GM19025 (cell line): ENCODE results near the gene ALDH18A1.
"Not testable (repeated sequence)": the region's sequence is repeated elsewhere in the genome, so short reads cannot be mapped to it uniquely, and the experiment has no call there.

Source experiments
- ATAC-seq: cut with Tn5 transposase; IDR thresholded peaks from one replicate; pipeline ENCODE4 v1.9.1; 2021; ENCODE audit warnings: mild to moderate bottlenecking, low read depth, moderate library complexity; ENCODE audit not compliant: unreplicated experiment

The ALDH18A1 gene

DNA sequence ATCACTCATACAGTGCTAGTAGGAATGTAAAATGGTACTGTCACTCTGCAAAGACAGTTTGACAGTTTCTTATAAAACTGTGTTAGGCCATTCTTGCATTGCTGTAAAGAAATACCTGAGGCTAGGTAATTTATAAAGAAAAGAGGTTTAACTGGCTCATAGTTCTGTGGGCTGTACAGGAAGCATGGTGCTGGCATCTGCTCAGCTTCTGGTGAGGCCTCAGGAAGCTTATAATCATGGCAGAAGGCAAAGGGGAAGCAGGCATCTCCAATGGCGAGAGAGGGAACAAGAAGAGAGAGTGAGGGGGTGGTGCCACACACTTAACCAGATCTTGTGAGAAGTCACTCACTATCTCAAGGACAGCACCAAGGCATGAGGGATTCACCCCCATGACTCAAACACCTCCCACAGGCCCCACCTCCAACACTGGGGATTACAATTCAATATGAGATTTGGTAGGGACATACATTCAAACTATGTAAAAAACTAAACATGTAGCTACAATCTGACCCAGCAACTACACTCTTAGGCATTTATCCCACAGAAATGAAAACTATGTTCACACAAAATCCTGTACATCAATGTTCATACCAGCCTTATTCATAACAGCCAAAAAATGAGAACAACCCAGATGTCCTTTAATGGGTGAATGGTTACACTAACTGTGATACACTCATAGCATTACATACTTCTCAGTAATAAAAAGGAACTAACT is 5.0 kb downstream of the ALDH18A1 start:
- no peak for ATAC-seq

DNA sequence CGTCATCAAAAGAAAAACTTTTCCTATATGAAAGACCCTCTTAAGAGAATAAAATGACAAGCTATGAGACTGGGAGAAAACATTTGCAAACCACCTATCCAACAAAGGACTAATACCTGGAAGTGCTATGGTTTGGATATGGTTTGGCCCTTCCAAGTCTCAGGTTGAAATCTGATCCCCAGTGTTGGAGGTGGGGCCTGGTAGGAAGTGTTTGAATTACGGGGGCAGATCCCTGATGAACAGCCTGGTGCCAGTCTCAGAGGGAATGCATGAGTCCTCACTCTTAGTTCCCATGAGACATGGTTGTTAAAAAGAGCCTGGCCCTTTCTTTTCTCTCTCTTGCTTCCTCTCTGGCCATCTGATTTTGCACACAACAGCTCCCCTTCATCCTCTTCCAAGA is 6.3 kb downstream of the ALDH18A1 start:
- ATAC-seq, result no peak

DNA sequence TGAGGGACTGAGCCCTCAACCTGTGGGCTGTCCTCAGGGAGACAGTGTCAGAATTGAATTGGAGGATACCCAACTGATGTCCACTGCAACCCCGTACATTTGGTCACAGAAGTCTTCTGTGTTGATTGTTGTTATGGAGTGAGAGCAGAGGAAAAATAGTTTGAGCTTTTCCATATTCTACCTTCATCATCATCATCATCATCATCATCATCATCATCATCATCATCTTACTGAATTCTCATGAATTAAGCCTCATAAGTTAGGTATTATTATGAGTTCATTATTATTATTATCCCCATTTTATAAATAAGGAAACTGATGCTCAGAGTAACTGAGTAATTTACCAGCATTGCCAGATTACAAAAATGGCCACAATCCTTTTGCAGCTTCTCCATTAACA is 8.4 kb downstream of the ALDH18A1 start:
- no peak for ATAC-seq

DNA sequence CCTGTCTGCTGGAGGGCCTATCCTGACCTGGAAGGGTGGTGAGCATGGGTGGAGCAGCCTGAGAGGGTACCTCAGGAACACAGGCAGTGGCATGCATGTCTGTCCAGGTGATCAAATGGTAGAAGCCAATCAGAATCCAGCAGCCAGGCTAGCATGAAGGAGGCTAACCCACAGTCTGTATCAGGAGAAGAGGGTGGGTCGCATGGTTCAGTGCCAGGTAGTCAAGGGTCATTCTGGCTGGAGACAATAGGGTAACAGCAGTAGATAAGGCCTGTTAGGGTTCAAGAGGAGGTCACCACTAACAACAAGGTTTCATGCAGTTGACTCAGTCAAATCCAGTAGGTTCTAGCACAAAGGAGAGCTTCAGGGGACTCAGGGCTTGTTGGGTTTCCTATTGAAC is 10.4 kb downstream of the ALDH18A1 start:
- ATAC-seq, result no peak

DNA sequence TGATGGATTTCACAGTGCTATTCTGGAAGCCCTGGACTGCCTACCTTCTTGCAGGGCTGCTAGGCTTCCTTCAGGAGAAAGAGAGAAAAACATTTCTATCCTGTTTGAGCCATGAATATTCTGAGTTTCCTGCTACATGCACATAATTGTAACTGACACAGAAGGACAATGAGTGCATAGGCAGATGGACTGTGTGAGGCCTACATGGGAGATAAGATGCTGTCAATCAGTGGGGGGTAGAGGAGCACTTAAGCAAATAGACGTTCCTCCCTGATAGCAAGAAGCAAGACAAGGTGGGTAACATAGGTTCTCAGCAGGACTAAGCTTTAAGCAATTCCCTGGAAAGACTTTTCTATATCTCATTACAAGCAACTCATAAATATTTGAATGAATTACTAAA is 11.6 kb downstream of the ALDH18A1 start:
- no peak for ATAC-seq

DNA sequence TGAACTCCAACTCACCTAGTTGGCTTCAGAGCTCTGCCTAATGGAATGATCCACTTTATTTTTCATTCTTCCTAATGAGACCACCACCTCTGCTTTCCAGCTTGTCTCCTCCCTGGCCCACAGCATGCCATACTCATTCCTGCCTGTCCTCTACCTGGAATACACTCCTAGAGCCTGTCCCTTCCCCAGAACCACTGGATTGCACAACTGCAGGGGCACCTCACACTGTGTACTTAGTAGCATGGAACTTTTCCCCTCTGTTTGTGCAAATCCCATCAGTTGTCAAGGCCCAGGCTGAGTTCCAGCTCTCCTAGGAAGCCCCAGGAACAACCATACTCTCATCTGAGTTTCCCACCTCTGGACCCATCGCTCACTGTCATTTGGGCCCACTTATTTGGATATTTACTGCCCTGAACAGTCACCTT is 15.6 kb downstream of the ALDH18A1 start:
- no peak for ATAC-seq

DNA sequence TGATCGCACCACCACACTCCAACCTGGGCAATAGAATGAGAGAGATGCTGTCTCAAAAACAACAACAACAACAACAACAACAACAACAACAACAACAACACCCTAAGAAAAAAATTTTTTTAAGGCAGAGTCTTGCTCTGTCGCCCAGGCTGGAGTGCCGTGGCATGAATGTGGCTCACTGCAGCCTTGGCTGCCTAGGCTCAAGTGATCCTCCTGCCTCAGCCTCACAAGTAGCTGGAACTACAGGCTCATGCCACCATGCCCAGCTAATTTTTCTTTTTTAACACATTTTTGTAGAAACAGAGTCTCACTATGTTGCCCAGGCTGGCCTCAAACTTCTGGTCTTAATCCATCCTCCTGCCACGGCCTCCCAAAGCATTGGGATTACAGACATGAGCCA is 18.6 kb downstream of the ALDH18A1 start:
- no peak for ATAC-seq

DNA sequence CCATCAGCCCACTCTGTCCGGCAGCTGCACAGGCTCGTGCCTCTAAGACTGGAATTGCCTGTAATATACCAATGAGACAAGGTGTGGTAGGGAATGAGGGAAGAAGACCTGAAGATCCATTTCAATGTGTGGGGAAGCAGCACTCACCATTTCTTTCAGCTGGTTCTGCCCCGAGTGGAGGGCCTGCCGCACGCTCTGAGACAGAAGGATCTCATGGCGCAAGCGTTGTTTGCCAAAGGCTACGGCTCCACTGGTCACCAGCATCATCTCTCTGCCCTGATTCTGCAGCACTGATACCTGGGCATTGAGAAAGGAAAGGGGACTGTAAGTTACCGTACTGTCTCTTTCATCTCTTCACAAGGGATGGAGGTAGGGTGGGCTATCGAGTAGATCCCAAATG is 19.4 kb downstream of the ALDH18A1 start:
- no peak for ATAC-seq

DNA sequence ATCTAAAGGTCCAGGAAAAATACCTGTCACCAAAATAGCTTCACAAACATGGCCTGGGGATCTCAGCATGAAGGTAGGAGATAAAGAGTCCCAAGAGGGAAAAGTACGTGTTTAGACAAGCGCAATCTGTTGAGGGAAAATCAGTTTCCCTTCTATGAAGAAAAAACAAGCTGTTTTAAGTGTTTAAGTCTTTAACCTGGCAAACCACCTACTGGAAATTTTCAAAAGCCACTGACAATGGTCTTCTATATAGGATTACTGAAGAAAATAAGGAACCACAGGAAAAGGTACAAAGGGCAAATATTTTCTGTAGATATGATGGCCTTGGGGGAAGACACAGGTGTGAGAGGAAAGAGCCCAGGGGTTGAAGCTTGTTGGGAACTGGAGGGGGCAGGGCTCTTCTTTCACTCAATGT is 21.2 kb downstream of the ALDH18A1 start:
- no peak for ATAC-seq

DNA sequence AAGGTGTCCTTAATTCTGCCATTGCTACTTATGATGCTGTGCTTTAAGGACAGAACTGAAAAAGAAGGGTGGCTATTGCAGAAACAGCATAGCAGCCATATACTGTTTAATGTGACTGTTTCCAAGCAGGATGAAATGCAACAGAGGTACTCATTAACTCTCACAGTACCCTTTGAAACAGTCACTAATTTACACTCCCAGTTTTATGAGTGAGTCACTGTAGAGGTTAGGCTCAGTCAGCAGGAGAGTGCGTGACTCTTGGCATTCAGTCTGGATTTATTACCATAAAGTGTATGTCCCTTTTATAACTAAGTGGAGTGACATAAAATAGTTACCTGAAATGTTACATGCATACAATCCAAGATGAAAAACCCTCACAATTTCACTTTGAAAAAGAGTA is 27.7 kb downstream of the ALDH18A1 start:
- ATAC-seq, result no peak

DNA sequence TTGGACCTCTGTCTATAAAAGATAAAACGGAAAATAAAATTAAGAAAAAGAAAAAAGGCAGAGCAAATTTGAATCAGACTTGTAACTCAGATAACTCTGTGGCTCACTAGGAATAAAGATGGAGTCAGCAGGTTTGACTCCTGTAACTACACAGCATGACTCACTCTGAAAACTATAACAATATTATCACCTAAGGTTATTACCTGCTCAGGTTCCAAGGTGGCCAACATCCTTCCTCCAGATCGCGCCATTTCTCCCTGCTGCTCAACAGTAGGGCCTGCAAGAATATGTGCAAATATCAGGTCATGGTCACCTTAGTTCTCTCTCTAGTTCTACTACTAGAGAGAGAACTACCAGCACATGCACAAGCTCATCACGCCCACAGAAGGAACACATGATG is 30.0 kb downstream of the ALDH18A1 start:
- ATAC-seq, result no peak

DNA sequence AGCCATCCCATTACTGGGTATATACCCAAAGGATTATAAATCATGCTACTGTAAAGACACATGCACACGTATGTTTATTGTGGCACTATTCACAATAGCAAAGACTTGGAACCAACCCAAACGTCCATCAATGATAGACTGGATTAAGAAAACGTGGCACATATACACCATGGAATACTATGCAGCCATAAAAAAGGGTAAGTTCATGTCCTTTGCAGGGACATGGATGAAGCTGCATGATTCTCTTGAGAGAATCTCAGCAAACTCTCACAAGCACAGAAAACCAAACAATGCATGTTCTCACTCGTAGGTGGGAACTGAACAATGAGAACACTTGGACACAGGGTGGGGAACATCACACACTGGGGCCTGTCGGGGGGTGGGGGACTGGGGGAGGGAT is 36.1 kb downstream of the ALDH18A1 start:
- not testable (repeated sequence) for ATAC-seq

DNA sequence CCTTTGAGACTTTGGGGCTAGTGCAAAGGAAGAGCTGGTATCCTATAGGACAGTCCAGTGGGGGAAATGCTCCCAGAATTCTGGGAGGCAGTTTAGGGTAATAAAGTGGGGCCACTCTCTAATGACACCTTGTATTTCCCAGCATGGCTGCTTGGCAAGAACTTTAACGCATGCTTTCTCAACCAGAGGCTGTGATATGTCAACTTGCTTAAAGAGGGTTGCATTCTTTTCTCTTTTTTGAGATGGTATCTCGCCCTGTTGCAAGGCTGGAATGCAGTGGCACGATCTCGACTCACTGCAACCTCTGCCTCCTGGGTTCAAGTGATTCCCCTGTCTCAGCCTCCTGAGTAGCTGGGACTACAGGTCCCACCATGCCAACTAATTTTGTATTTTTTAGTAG is 38.4 kb downstream of the ALDH18A1 start:
- no peak for ATAC-seq

DNA sequence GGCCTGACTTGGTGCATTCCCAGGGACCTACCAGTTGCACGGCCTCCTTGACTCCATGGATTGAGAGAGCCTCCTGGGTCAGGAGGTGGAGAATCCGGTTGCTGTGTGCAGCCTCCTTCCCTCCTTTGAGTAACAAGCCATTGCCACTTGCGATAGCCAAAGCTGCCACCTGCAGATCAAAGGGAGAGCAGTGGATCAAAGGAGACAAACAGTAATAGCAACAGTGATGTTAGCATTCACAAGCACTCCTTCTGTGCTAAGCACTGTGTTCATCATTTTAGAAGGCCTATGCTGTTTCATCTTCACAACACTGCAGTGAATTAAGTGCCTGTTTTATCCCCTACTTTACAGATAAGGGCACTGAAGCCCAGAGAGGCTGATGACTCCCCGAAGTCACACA is 40.1 kb downstream of the ALDH18A1 start:
- ATAC-seq, result no peak

DNA sequence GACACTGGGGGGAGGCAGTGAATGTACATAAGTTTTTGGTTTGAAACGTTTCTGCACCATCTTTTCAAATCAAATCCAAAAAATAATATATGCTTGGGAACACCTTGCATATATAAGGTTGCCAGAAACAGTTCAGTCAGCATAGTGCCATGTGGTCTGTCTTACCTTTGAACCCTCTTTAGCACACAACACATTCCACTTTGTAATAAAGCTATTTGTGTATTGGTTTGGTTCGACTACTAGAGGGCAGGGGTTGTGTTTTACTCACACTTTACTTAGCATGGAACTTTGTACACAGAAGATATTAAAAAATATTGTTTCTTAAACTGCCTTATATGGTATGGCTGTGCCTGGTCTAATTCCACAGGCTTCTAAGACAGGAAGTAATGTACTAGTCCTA is 43.2 kb downstream of the ALDH18A1 start:
- no peak for ATAC-seq

DNA sequence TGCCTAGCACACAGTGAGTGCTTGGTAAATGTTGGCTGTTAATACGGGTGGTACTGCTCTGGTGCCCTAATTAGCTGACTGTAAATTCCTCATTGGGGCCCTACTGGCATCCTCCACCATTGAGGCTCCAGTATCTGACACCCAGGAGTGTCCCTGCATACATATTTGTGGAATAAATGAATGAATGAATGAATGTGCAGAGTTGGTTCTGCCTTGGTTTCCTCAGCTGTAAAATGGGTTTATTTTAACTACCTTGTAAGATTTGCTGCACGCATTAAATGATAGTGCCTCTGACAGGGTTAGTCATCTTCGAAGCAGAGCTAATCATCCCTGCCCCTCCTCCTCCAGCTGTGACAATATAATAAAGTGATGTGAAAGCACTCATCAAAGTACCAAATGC is 45.8 kb downstream of the ALDH18A1 start:
- no peak for ATAC-seq

DNA sequence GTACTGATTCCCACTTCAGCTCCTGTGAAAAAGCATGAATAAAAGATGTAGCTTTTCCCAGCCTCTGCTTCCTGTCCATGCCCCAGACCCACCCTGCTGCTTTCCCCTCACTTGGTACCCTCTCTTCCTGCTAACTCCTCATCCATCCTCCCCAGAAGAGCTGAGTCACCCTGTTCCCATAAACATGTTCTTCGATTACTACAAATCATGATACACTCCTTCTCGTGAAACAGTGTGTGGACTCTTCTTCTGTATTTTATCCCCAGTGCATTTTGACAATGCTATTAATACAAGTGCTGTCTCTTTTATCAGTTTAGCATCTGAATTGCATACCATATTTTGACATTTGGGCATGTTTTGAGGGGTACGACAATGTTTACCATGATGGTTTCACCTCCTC is 49.6 kb downstream of the ALDH18A1 start:
- ATAC-seq, result no peak

DNA sequence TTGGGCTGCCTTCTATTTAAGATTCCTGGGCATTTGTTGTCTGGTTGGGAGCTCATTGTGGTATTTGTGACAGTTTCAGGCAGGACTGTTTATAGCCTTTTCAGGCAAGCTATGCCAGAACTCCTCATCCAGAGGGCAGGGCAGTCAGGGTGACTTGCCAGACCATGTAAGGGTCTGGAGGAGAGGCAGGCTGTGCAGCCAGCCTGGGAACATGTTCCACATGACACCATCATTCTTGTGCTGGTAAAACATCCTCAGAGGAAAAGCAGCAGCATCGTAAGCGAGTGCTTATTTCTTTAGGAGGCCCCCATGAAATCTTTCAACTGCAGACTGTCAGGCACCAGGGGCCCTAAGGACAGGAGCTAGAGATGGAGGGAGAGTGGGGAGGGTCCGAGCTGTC is 51.3 kb downstream of the ALDH18A1 start:
- ATAC-seq, result no peak

DNA sequence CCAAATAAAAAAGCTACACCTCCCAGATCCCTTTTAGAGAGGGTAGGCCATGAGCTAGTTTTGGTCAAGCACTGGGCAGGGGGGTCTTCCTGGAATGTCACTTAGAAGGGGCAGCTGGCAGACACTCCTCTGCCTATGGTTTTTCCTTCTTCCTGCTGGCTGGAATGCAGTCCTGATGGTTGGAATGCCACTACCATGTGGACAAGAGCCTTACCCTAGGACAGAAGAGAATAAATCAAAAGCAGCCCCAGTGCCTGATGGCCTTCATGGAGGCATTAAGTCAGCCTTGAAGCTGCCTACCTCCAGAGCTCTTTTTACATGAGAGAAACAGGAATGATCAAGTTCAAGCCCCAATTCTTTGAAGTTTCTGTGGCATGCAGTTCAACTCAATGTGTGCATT is 51.9 kb downstream of the ALDH18A1 start:
- ATAC-seq, result no peak

DNA sequence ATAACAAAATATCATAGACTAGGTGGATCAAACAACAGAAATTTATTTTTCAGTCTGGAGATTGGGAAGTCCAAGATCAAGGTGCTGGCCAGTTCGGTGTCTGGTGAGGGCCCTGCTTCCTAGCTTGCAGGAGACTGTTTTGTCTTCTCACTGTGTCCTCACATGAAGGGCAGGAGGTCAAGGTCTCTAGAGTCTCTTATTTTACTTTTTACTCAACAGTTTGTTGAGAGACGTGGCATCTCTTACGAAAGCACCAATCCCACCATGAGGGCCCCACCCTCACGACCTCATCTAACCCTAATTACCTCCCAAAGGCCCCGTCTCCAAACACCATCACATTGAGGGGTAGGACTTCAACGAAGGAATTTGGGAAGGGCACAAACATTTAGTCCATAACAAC is 54.1 kb downstream of the ALDH18A1 start:
- ATAC-seq, result no peak

DNA sequence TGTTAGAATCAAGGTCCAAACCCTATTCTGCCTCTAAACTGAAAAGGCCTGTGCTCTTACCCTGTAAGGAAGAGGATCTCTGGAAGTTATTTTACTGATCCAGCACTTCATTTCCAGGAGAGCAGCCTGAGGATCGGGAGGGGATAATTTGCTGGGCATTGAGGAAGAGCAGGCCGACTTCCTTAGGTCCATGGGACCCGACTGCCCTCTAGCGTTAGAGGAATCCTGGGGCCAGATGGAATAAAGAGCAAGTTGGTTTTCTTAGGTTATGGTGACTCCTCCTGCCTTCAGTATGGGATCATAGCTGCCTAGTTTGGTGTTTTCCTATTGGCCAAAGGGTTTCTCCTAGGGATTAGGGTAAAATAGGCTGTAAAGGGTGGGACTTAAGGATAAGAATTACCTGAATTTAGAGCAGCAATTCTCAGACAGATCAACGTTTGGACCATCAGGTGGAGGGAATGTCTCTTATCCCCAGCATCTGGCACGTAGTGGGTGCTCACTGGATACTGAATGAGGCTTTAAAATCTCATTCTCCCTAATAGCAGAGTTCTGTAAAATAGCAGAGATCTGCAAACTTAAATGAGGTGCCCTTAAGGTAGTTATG is 55.3 kb downstream of the ALDH18A1 start:
- no peak for ATAC-seq

DNA sequence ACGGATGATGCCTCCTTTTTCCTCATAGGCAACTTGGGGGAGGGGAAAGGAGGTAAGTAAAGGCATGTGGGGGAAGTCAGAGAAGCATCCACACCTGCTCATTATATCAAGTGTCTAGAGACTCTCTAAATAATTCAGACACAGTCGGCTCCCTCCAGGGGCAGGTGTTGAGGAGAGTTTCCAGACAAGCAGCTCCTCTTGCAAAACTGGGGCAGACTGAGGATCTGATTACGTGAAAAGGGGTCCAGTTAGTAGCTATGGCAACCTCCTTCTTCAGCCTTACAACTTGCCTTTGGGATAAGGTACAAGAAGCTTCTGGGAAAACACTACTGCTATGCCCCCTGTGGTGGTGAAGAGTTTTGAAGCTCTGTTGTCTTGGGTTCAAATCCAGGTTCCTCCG is 56.4 kb downstream of the ALDH18A1 start:
- no peak for ATAC-seq

DNA sequence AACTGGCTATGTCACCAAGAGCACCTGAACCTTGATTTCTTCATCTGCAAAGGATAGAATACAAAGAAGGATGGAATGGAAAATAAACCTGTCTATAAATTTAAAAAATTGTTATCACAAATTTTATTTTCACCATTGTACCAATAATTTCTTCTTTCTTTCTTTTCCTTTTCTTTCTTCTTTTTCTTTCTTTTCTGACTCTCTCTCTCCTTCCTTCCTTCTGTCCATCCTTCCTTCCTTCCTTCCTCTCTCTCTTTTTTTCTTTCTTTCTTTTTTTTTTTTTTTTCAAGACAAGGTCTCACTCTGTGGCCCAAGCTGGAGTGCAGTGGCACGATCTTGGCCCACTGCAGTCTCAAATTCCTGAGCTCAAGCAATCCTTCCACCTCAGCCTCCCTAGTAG is 58.7 kb downstream of the ALDH18A1 start:
- no peak for ATAC-seq
